ENCODE data around the gene LRMDA. TPM values are rescaled to one million over a fixed set of nuclear protein-coding genes. Genes with fewer than 3 reads are reported as not detected.

The LRMDA gene
- total and polyA plus RNA-seq, 10 of the 15 experiments (the other 5 are each of a cell fraction or from before 2014, with no cell fraction given) = 0.07 to 0.54 (median 0.29) TPM; not detected in 4

GRCh38 chr10:75880031-75880775 is 448.8 kb downstream of the LRMDA start (continued):
- TF ChIP-seq ZNF592 (IDR thresholded peaks at IDR 0.05) = no peak
- TF ChIP-seq MEF2A (IDR thresholded peaks at IDR 0.05; ENCODE audit: insufficient read depth, low read depth, low read length) = no peak

GRCh38 chr10:75883081-75884072 is 452.0 kb downstream of the LRMDA start:
- CTCF ChIA-PET = no interaction called here
- Histone ChIP-seq H3K27ac (ENCODE audit: control insufficient read depth, insufficient read depth) (no peak overlapping the region), H3K36me3 (ENCODE audit: control insufficient read depth in 2 of 2, insufficient read depth in 2 of 2, low read length in 1 of 2) (no peaks in the 10 kb centered on the region), H3K4me2 (ENCODE audit: control insufficient read depth, insufficient read depth) (no peak overlapping the region), H3K27me3 (replicated peaks in 1 of 2; ENCODE audit: control insufficient read depth in 2 of 2, insufficient read depth in 2 of 2, low read length in 1 of 2) (no peaks in the 10 kb centered on the region), H3K4me3 (no peak overlapping the region), H3K4me1 (ENCODE audit: control insufficient read depth, insufficient read depth, low read length) (no peaks in the 10 kb centered on the region), H4K20me1 (ENCODE audit: control insufficient read depth, insufficient read depth) (no peaks in the 10 kb centered on the region), H2AFZ (ENCODE audit: control insufficient read depth, low read depth, low read length) (no peak overlapping the region), H3K9ac (ENCODE audit: control insufficient read depth, insufficient read depth, low read length) (no peak overlapping the region), H3K79me2 (ENCODE audit: control insufficient read depth, insufficient read depth, low read length) (no peaks in the 10 kb centered on the region), H3K9me3 (replicated peaks; ENCODE audit: control insufficient read depth, insufficient read depth, low read length) (no peaks in the 10 kb centered on the region)
- no TSS peak for BruUV-seq (replicated peaks)
- 39% methylated on average over 9 of the region's 9 CpGs for WGBS (ENCODE audit: insufficient coverage, insufficient replicate concordance, low lambda C conversion rate, missing lambda C conversion rate)
- RAD21 ChIA-PET (ENCODE audit: unreplicated experiment) = no interaction called here
- TF ChIP-seq TCF7 (IDR thresholded peaks at IDR 0.05; ENCODE audit: borderline replicate concordance) = no peak
- no peak for TF ChIP-seq ZSCAN29 (IDR thresholded peaks at IDR 0.05)
- TF ChIP-seq FOXK2 (IDR thresholded peaks at IDR 0.05) = no peak
- TF ChIP-seq LARP7 (IDR thresholded peaks at IDR 0.05) = no peak
- TF ChIP-seq SMAD1 (IDR thresholded peaks at IDR 0.05; ENCODE audit: low read depth, partially characterized antibody) = no peak
- no peak for TF ChIP-seq ZNF207 (IDR thresholded peaks at IDR 0.05; ENCODE audit: borderline replicate concordance)
- FAIRE-seq = no peak
- in situ Hi-C loops (cut with MboI) (no loop called here), intact Hi-C loops (cut with micrococcal nuclease; ENCODE audit: unreplicated experiment) (no loop called here)
- DNase-seq (ENCODE audit: low read depth, low spot score) = no peak
- ATAC-seq = no peak
- POLR2A ChIA-PET = no interaction called here
- SMC1A ChIA-PET (ENCODE audit: uncharacterized antibody, unreplicated experiment) = interaction anchor here (0.6 kb wide), 1 partner anchor 37 kb away, joined by 3 read pairs; no protein-coding TSS in a partner anchor

Measured in GM12878 (cell line).